NCI-H226 (cell line): Measurements from ENCODE around the gene IGF2BP3.
A peak's percentile ranks its signal among the peaks of the same experiment; 100 is the strongest.

ENCODE experiments used
- DNase-seq: peaks from one replicate; pipeline ENCODE4 v3.0.0-alpha.2; 2015

Gene IGF2BP3

GRCh38 chr7:23291957-23292560 lies 178.2 kb downstream of the IGF2BP3 start:
- DNase-seq = no peak

GRCh38 chr7:23290993-23291392 lies 179.3 kb downstream of the IGF2BP3 start:
- no peak for DNase-seq

- no peak for DNase-seq
Measured at GRCh38 chr7:23287612-23288011, 182.7 kb downstream of the IGF2BP3 start.

- no peak for DNase-seq
Measured at GRCh38 chr7:23285657-23286646, 184.3 kb downstream of the IGF2BP3 start.

GRCh38 chr7:23284871-23285270 lies 185.4 kb downstream of the IGF2BP3 start:
- no peak for DNase-seq

- no peak for DNase-seq
Measured at GRCh38 chr7:23283086-23283485, 187.2 kb downstream of the IGF2BP3 start.

GRCh38 chr7:23279819-23280525 lies 190.3 kb downstream of the IGF2BP3 start:
- DNase-seq = no peak

GRCh38 chr7:23277359-23277989 lies 192.8 kb downstream of the IGF2BP3 start:
- DNase-seq = peak; percentile 70

- DNase-seq = no peak
Measured at GRCh38 chr7:23276947-23277346, 193.3 kb downstream of the IGF2BP3 start.

- DNase-seq = peak; percentile 22
Measured at GRCh38 chr7:23276376-23276775, 193.9 kb downstream of the IGF2BP3 start.

GRCh38 chr7:23275912-23276311 lies 194.4 kb downstream of the IGF2BP3 start:
- DNase-seq = no peak

- DNase-seq = peak; percentile 100
Measured at GRCh38 chr7:23273141-23273599, 197.1 kb downstream of the IGF2BP3 start.

- DNase-seq = no peak
Measured at GRCh38 chr7:23272275-23272674, 198.0 kb downstream of the IGF2BP3 start.

- no peak for DNase-seq
Measured at GRCh38 chr7:23268746-23269145, 201.5 kb downstream of the IGF2BP3 start.

GRCh38 chr7:23268167-23268566 lies 202.1 kb downstream of the IGF2BP3 start:
- no peak for DNase-seq

GRCh38 chr7:23267357-23267756 lies 202.9 kb downstream of the IGF2BP3 start:
- DNase-seq = no peak

- DNase-seq = no peak
Measured at GRCh38 chr7:23266918-23267317, 203.4 kb downstream of the IGF2BP3 start.

GRCh38 chr7:23264916-23265458 lies 205.3 kb downstream of the IGF2BP3 start:
- no peak for DNase-seq

GRCh38 chr7:23261843-23262452 lies 208.3 kb downstream of the IGF2BP3 start:
- DNase-seq = peak; percentile 51

GRCh38 chr7:23260371-23260770 lies 209.9 kb downstream of the IGF2BP3 start:
- DNase-seq = no peak
